ENCODE data around the gene SNX32.

The SNX32 gene

GRCh38 chr11:65796726-65797601, 36.8 kb upstream of the SNX32 start:
- Histone ChIP-seq H3K4me3 (replicated peaks; ENCODE audit: insufficient read depth, low read length) (no peak overlapping the region), H3K27ac (replicated peaks) (no peak overlapping the region), H3K27me3 (ENCODE audit: insufficient read depth, poor library complexity, severe bottlenecking) (peaks cover 4% of the 10 kb centered on the region)
- DNase-seq (ENCODE audit: low read depth in 1 of 2, low spot score in 1 of 2): no peak
- no peak for TF ChIP-seq SPI1 (IDR thresholded peaks at IDR 0.05; ENCODE audit: borderline replicate concordance, low read depth)
- no peak for TF ChIP-seq CTCF (IDR thresholded peaks at IDR 0.05; ENCODE audit: insufficient read depth, low read length)
- TF ChIP-seq, protein P1, sequence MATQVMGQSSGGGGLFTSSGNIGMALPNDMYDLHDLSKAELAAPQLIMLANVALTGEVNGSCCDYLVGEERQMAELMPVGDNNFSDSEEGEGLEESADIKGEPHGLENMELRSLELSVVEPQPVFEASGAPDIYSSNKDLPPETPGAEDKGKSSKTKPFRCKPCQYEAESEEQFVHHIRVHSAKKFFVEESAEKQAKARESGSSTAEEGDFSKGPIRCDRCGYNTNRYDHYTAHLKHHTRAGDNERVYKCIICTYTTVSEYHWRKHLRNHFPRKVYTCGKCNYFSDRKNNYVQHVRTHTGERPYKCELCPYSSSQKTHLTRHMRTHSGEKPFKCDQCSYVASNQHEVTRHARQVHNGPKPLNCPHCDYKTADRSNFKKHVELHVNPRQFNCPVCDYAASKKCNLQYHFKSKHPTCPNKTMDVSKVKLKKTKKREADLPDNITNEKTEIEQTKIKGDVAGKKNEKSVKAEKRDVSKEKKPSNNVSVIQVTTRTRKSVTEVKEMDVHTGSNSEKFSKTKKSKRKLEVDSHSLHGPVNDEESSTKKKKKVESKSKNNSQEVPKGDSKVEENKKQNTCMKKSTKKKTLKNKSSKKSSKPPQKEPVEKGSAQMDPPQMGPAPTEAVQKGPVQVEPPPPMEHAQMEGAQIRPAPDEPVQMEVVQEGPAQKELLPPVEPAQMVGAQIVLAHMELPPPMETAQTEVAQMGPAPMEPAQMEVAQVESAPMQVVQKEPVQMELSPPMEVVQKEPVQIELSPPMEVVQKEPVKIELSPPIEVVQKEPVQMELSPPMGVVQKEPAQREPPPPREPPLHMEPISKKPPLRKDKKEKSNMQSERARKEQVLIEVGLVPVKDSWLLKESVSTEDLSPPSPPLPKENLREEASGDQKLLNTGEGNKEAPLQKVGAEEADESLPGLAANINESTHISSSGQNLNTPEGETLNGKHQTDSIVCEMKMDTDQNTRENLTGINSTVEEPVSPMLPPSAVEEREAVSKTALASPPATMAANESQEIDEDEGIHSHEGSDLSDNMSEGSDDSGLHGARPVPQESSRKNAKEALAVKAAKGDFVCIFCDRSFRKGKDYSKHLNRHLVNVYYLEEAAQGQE (IDR thresholded peaks at IDR 0.05; ENCODE audit: insufficient replicate concordance, low read depth): no peak
- no peak for TF ChIP-seq GABPA (IDR thresholded peaks at IDR 0.05; ENCODE audit: low read depth)
- no peak for TF ChIP-seq POLR2AphosphoS5 (IDR thresholded peaks at IDR 0.05; ENCODE audit: low read depth)

GRCh38 chr11:65797711-65798110, 36.1 kb upstream of the SNX32 start:
- TF ChIP-seq CTCF (IDR thresholded peaks at IDR 0.05; ENCODE audit: insufficient read depth, low read length) (no peak), GABPA (IDR thresholded peaks at IDR 0.05; ENCODE audit: low read depth) (no peak), POLR2AphosphoS5 (IDR thresholded peaks at IDR 0.05; ENCODE audit: low read depth) (no peak), SPI1 (IDR thresholded peaks at IDR 0.05; ENCODE audit: borderline replicate concordance, low read depth) (no peak)
- TF ChIP-seq, protein P1 (IDR thresholded peaks at IDR 0.05; ENCODE audit: insufficient replicate concordance, low read depth): no peak
- no peak overlapping the region for H3K27ac ChIP-seq (replicated peaks)
- peaks cover 7% of the 10 kb centered on the region for H3K27me3 ChIP-seq (ENCODE audit: insufficient read depth, poor library complexity, severe bottlenecking)
- no peak for DNase-seq (ENCODE audit: low read depth in 1 of 2, low spot score in 1 of 2)
- no peak overlapping the region for H3K4me3 ChIP-seq (replicated peaks; ENCODE audit: insufficient read depth, low read length)

DNA sequence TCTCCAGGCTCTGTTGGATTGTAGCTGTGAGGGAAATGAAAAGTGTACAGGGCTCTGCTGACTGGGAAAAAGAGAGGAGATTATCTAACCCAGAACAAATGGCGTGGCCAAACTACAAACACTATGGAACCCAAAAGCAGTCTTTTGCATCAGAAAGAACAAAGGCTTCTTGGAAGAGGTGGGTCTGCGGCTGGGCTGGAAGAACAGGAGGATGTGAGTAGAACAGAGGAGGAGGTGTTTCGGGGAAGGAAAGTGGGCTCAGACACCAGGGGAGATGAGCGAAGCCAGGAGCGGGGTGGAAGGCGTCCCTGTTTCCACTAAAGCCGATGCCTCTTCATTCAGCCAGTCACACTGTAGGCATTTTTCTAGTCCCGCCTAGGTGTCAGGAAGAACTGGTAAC, 34.9 kb upstream of the SNX32 start:
- H3K27ac ChIP-seq (replicated peaks): no peak overlapping the region
- peaks cover 19% of the 10 kb centered on the region for H3K27me3 ChIP-seq (ENCODE audit: insufficient read depth, poor library complexity, severe bottlenecking)
- no peak for DNase-seq (ENCODE audit: low read depth in 1 of 2, low spot score in 1 of 2)
- TF ChIP-seq POLR2AphosphoS5 (IDR thresholded peaks at IDR 0.05; ENCODE audit: low read depth) (no peak), GABPA (IDR thresholded peaks at IDR 0.05; ENCODE audit: low read depth) (no peak), CTCF (IDR thresholded peaks at IDR 0.05; ENCODE audit: insufficient read depth, low read length) (no peak), SPI1 (IDR thresholded peaks at IDR 0.05; ENCODE audit: borderline replicate concordance, low read depth) (no peak)
- TF ChIP-seq, protein P1 (IDR thresholded peaks at IDR 0.05; ENCODE audit: insufficient replicate concordance, low read depth): no peak
- no peak overlapping the region for H3K4me3 ChIP-seq (replicated peaks; ENCODE audit: insufficient read depth, low read length)

Data from HL-60 (cell line).